ENCODE measurements around the gene CNKSR3. TPM values are rescaled to one million over a fixed set of nuclear protein-coding genes. Genes with fewer than 3 reads are reported as not detected.

CNKSR3 gene
- total RNA-seq, 1 donor from 2014 or later, result 8.8 TPM

DNA sequence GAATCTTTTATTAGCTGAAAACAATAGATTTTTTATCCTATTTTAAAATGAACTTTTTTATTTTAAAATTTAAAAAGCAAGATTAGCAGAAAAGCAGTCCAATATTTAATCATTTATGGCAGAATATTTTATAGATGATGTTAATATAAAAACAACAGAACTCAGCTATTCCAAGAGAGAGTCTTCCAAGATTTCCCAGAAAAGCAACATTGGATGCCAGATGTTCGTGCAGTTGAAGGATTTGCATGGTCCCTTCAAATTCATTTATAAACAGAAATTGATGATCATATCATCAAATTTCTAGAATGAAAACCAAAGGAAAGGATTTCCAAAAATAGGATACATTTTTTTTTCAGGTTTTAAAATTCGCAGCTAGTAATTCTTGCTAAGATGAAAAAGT, 25.4 kb upstream of the CNKSR3 start:
- Histone ChIP-seq H3K9ac (no peak overlapping the region), H3K4me3 (no peak overlapping the region), H3F3A (ENCODE audit: low read depth) (peaks cover 11% of the 10 kb centered on the region), H4K20me1 (ENCODE audit: low read depth) (no peaks in the 10 kb centered on the region), H2AFZ (replicated peaks) (no peak overlapping the region), H3K36me3 (no peaks in the 10 kb centered on the region), H3K27me3 (no peaks in the 10 kb centered on the region), H3K27ac (no peak overlapping the region), H3K79me2 (ENCODE audit: low read depth) (no peaks in the 10 kb centered on the region), H3K4me2 (no peak overlapping the region), H3K4me1 (peaks cover 38% of the 10 kb centered on the region), H3K9me3 (ENCODE audit: low read depth) (no peaks in the 10 kb centered on the region)
- TF ChIP-seq EZH2 (IDR thresholded peaks at IDR 0.05) (no peak), CTCF (IDR thresholded peaks at IDR 0.05) (no peak), EZH2phosphoT487 (IDR thresholded peaks at IDR 0.05) (no peak)
- Mint-ChIP-seq H3K27ac (no peak overlapping the region), H3K27me3 (ENCODE audit: insufficient read depth, low read depth) (peaks cover 8% of the 10 kb centered on the region), H3K4me3 (no peak overlapping the region), H3K4me1 (peaks cover 22% of the 10 kb centered on the region), H3K36me3 (no peaks in the 10 kb centered on the region), H3K9me3 (no peaks in the 10 kb centered on the region)
- DNase-seq (ENCODE audit: low spot score), result no peak

DNA sequence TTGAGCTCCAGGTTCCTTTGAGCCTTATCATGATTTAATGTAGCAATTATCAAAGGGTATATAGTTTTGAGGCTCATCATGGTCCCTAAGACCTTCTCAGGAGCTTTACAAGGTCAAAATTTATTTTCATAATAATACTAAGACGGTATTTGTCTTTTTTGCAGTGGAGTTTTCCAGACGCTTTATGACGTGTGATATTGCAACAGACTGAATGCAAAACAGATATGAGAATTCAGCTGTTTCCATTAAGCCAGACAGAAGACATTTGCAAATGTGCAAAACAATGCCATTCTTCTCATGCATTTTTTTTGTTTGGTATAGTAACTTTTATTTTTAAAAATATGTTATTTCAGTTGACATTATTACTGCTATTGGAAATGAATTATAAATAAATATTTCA, 24.7 kb upstream of the CNKSR3 start:
- H3K9me3 Mint-ChIP-seq, result no peaks in the 10 kb centered on the region
- Histone ChIP-seq H3K4me3 (no peak overlapping the region), H4K20me1 (ENCODE audit: low read depth) (no peaks in the 10 kb centered on the region), H2AFZ (replicated peaks) (no peak overlapping the region), H3K27ac (no peak overlapping the region), H3K79me2 (ENCODE audit: low read depth) (no peaks in the 10 kb centered on the region), H3K36me3 (no peaks in the 10 kb centered on the region), H3K27me3 (no peaks in the 10 kb centered on the region), H3K4me1 (peaks cover 38% of the 10 kb centered on the region), H3K9ac (no peak overlapping the region), H3F3A (ENCODE audit: low read depth) (peaks cover 11% of the 10 kb centered on the region), H3K9me3 (ENCODE audit: low read depth) (no peaks in the 10 kb centered on the region), H3K4me2 (no peak overlapping the region)
- H3K36me3 Mint-ChIP-seq, result no peaks in the 10 kb centered on the region
- peaks cover 22% of the 10 kb centered on the region for H3K4me1 Mint-ChIP-seq
- no peak for DNase-seq (ENCODE audit: low spot score)
- no peak overlapping the region for H3K4me3 Mint-ChIP-seq
- H3K27ac Mint-ChIP-seq, result no peak overlapping the region
- TF ChIP-seq EZH2 (IDR thresholded peaks at IDR 0.05) (no peak), CTCF (IDR thresholded peaks at IDR 0.05) (no peak), EZH2phosphoT487 (IDR thresholded peaks at IDR 0.05) (no peak)
- H3K27me3 Mint-ChIP-seq (ENCODE audit: insufficient read depth, low read depth), result peaks cover 9% of the 10 kb centered on the region

DNA sequence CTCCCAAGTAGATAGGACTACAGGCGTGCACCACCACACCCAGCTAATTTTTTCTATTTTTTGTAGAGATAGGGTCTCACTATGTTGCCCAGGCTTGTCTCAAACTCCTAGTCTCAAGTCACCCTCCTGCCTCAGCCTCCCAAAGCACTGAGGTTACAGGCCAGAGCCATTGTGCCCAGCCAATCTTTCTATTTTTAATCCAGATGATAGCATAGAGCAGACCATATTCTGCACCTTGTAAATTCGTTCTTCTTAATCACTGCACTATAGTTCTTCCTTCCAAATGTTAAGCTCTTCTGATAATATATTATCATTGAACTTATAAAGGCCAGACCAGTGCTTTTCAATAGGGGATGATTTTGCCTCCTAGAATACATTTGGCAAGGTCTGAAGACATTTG, 24.0 kb upstream of the CNKSR3 start:
- Histone ChIP-seq H3K27ac (no peak overlapping the region), H2AFZ (replicated peaks) (no peak overlapping the region), H3K79me2 (ENCODE audit: low read depth) (no peaks in the 10 kb centered on the region), H3K4me1 (peaks cover 38% of the 10 kb centered on the region), H3K4me3 (no peak overlapping the region), H3K27me3 (no peaks in the 10 kb centered on the region), H3K9ac (no peak overlapping the region), H4K20me1 (ENCODE audit: low read depth) (no peaks in the 10 kb centered on the region), H3K4me2 (no peak overlapping the region), H3K9me3 (ENCODE audit: low read depth) (no peaks in the 10 kb centered on the region), H3F3A (ENCODE audit: low read depth) (peaks cover 11% of the 10 kb centered on the region), H3K36me3 (no peaks in the 10 kb centered on the region)
- peaks cover 22% of the 10 kb centered on the region for H3K4me1 Mint-ChIP-seq
- DNase-seq (ENCODE audit: low spot score), result no peak
- no peaks in the 10 kb centered on the region for H3K9me3 Mint-ChIP-seq
- H3K4me3 Mint-ChIP-seq, result no peak overlapping the region
- no peak overlapping the region for H3K27ac Mint-ChIP-seq
- TF ChIP-seq CTCF (IDR thresholded peaks at IDR 0.05), result no peak
- no peak for TF ChIP-seq EZH2phosphoT487 (IDR thresholded peaks at IDR 0.05)
- TF ChIP-seq EZH2 (IDR thresholded peaks at IDR 0.05), result no peak
- no peaks in the 10 kb centered on the region for H3K36me3 Mint-ChIP-seq
- peaks cover 13% of the 10 kb centered on the region for H3K27me3 Mint-ChIP-seq (ENCODE audit: insufficient read depth, low read depth)
